GM19035 (cell line): ENCODE data around the gene ALOX12B.
"Not testable (repeated sequence)": the region's sequence is repeated elsewhere in the genome, so short reads cannot be mapped to it uniquely, and the experiment has no call there.

Source experiments
- ATAC-seq: cut with Tn5 transposase; IDR thresholded peaks from one replicate; pipeline ENCODE4 v1.9.1; 2021; ENCODE audit not compliant: unreplicated experiment

ALOX12B gene

GRCh38 chr17:8067806-8068205 is 19.7 kb downstream of the ALOX12B start:
- no peak for ATAC-seq

- no peak for ATAC-seq
These were observed 20.4 kb downstream of the ALOX12B start for GRCh38 chr17:8066841-8067775.

GRCh38 chr17:8064561-8065019 is 22.9 kb downstream of the ALOX12B start:
- ATAC-seq, result no peak

- no peak for ATAC-seq
These were observed 23.6 kb downstream of the ALOX12B start for GRCh38 chr17:8063761-8064534.

- no peak for ATAC-seq
These were observed 24.6 kb downstream of the ALOX12B start for GRCh38 chr17:8062807-8063483.

GRCh38 chr17:8062435-8062806 is 25.1 kb downstream of the ALOX12B start:
- no peak for ATAC-seq

- ATAC-seq, result not testable (repeated sequence)
These were observed 25.7 kb downstream of the ALOX12B start for GRCh38 chr17:8061851-8062250.

- no peak for ATAC-seq
These were observed 27.2 kb downstream of the ALOX12B start for GRCh38 chr17:8060274-8060673.

- ATAC-seq, result no peak
These were observed 28.4 kb downstream of the ALOX12B start for GRCh38 chr17:8059131-8059530.

- ATAC-seq, result no peak
These were observed 29.8 kb downstream of the ALOX12B start for GRCh38 chr17:8057691-8058114.

GRCh38 chr17:8056976-8057625 is 30.4 kb downstream of the ALOX12B start:
- no peak for ATAC-seq

- no peak for ATAC-seq
These were observed 31.1 kb downstream of the ALOX12B start for GRCh38 chr17:8056232-8056975.

- ATAC-seq, result no peak
These were observed 31.7 kb downstream of the ALOX12B start for GRCh38 chr17:8055851-8056231.

- no peak for ATAC-seq
These were observed 33.9 kb downstream of the ALOX12B start for GRCh38 chr17:8053600-8053999.

- no peak for ATAC-seq
These were observed 35.0 kb downstream of the ALOX12B start for GRCh38 chr17:8052256-8053252.

- no peak for ATAC-seq
These were observed 35.7 kb downstream of the ALOX12B start for GRCh38 chr17:8051831-8052230.

GRCh38 chr17:8048736-8049135 is 38.8 kb downstream of the ALOX12B start:
- no peak for ATAC-seq

GRCh38 chr17:8048236-8048635 is 39.3 kb downstream of the ALOX12B start:
- no peak for ATAC-seq

GRCh38 chr17:8047769-8048110 is 39.8 kb downstream of the ALOX12B start:
- ATAC-seq, result no peak
